Measurements from ENCODE around the gene TMEM167A.

DNA sequence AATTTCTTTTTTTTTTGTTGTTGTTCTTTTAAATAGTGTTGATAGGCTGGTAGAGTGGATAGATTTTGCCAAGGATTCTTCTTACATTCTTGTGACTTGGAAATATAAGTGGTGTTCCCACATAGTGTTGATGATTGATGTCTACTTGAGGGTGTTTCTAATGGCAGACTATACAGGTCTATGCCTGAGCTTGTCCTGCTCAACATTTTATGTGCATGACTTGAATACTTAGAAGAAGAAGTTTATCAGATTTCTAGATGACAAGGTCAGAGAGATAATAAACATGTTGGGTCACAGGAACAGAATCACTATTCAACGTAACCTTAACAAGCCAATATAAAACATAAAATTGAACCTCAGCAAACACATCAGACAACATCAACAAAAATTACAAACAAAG lies 24.3 kb upstream of the TMEM167A start:
- no peak for TF ChIP-seq POLR2A (IDR thresholded peaks at IDR 0.05)
- TF ChIP-seq, protein P1, sequence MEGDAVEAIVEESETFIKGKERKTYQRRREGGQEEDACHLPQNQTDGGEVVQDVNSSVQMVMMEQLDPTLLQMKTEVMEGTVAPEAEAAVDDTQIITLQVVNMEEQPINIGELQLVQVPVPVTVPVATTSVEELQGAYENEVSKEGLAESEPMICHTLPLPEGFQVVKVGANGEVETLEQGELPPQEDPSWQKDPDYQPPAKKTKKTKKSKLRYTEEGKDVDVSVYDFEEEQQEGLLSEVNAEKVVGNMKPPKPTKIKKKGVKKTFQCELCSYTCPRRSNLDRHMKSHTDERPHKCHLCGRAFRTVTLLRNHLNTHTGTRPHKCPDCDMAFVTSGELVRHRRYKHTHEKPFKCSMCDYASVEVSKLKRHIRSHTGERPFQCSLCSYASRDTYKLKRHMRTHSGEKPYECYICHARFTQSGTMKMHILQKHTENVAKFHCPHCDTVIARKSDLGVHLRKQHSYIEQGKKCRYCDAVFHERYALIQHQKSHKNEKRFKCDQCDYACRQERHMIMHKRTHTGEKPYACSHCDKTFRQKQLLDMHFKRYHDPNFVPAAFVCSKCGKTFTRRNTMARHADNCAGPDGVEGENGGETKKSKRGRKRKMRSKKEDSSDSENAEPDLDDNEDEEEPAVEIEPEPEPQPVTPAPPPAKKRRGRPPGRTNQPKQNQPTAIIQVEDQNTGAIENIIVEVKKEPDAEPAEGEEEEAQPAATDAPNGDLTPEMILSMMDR (IDR thresholded peaks at IDR 0.05), result no peak
